HCT116 (cell line): ENCODE data around the gene RBM26. TPM values are rescaled to one million over a fixed set of nuclear protein-coding genes. Genes with fewer than 3 reads are reported as not detected.

Source experiments
- ATAC-seq: fragments of 200-7000 bp; cut with Tn5 transposase; 2 replicates; pipeline ENCODE4 v1.9.1; 2020; ENCODE audit warnings: mild to moderate bottlenecking, moderate library complexity
- BruUV-seq: library from RNA; stranded (reverse); fragments of 400-500 nt; replicated peaks from 2 replicates; lab custom pipeline; 2021; lab: Mats Ljungman, UMichigan
- CTCF ChIA-PET: fragments of 300-600 bp; sonication (Branson Sonifier 250); formaldehyde crosslinking; loops from one replicate; lab custom pipeline; 2021; ENCODE audit warnings: antibody characterized with exemption; lab: Charles Lee
- POLR2A ChIA-PET: fragments of 300-600, 350-600 bp; sonication (Branson Sonifier 250); formaldehyde crosslinking; loops from one replicate; lab custom pipeline; 2021; ENCODE audit warnings: antibody characterized with exemption; lab: Charles Lee
- RAD21 ChIA-PET, 2 experiments: fragments of 300-600 bp; sonication (Branson Sonifier 250); formaldehyde crosslinking; loops; one replicate each; lab custom pipeline; 2023; ENCODE audit warnings: low total read pairs in 2 of 2; ENCODE audit not compliant: uncharacterized antibody in 2 of 2, unreplicated experiment in 2 of 2, low non-redundant PET in 1 of 2; lab: Charles Lee
- DNase-seq: peaks from one replicate; pipeline ENCODE4 v3.0.0-alpha.2; 2010; ENCODE audit warnings: low read depth, low spot score
- H2AFZ ChIP-seq: fragments of 200-600 bp; shearing (Covaris generic), sonication (generic); 2 replicates; pipeline ENCODE4 v1.6.1; 2017; ENCODE audit warnings: low read depth, mixed run types, mixed read lengths, antibody characterized with exemption, low read length; ENCODE audit not compliant: poor library complexity, severe bottlenecking
- H3K27ac ChIP-seq: 2 replicates; pipeline ENCODE4 v1.5.1; 2012; ENCODE audit warnings: low read depth, low read length
- H3K27me3 ChIP-seq: fragments of 200-600 bp; sonication (generic); 2 replicates; pipeline ENCODE4 v1.6.1; 2016; ENCODE audit warnings: mixed run types, low read length, mixed read lengths; ENCODE audit not compliant: insufficient read depth
- H3K36me3 ChIP-seq, 2 experiments: fragments of 200-500 bp in 1 of 2; fragments of 200-600 bp in 1 of 2; sonication (Bioruptor generic) in 1 of 2; sonication (generic) in 1 of 2; 2 replicates each; pipeline versions ENCODE4 v1.5.1 to v1.6.1; 2014 to 2016; ENCODE audit warnings: low read length in 2 of 2, inconsistent platforms in 1 of 2, mixed read lengths in 1 of 2, mixed run types in 1 of 2; ENCODE audit not compliant: insufficient read depth in 2 of 2, control insufficient read depth in 1 of 2
- H3K4me1 ChIP-seq, 2 experiments: fragments of 200-600 bp in 1 of 2; sonication (generic) in 1 of 2; 2 replicates each; pipeline versions ENCODE4 v1.5.1 to v1.6.1; 2012 to 2017; ENCODE audit warnings: low read length in 2 of 2, inconsistent platforms in 1 of 2, mild to moderate bottlenecking in 1 of 2, mixed read lengths in 1 of 2, mixed run types in 1 of 2, moderate library complexity in 1 of 2; ENCODE audit not compliant: insufficient read depth in 2 of 2, control insufficient read depth in 1 of 2
- H3K4me2 ChIP-seq: fragments of 200-600 bp; sonication (generic); 2 replicates; pipeline ENCODE4 v1.6.1; 2017; ENCODE audit warnings: mixed run types, low read length, mixed read lengths
- H3K4me3 ChIP-seq, 2 experiments: fragments of 200-600 bp in 1 of 2; sonication (generic) in 1 of 2; replicated peaks in 1 of 2; 2 replicates each; pipeline ENCODE4 v1.5.1; 2011 to 2016; ENCODE audit warnings: low read length in 2 of 2, control low read depth in 1 of 2, low read depth in 1 of 2, mild to moderate bottlenecking in 1 of 2, mixed read lengths in 1 of 2, mixed run types in 1 of 2
- H3K79me2 ChIP-seq: fragments of 200-600 bp; sonication (generic); 2 replicates; pipeline ENCODE4 v1.6.1; 2017; ENCODE audit warnings: mild to moderate bottlenecking, mixed run types, low read length, moderate library complexity, mixed read lengths; ENCODE audit not compliant: insufficient read depth
- H3K9ac ChIP-seq: fragments of 200-600 bp; sonication (generic); 2 replicates; pipeline ENCODE4 v1.6.1; 2016; ENCODE audit warnings: low read length, mixed read lengths
- H3K9me2 ChIP-seq: fragments of 200-600 bp; sonication (generic), shearing (Covaris generic); 2 replicates; pipeline ENCODE4 v1.6.1; 2017; ENCODE audit warnings: mixed run types, mild to moderate bottlenecking, moderate library complexity; ENCODE audit not compliant: insufficient read depth
- H3K9me3 ChIP-seq, 2 experiments: fragments of 200-500 bp in 1 of 2; fragments of 200-600 bp in 1 of 2; sonication (Bioruptor generic) in 1 of 2; sonication (generic) in 1 of 2; 2 replicates each; pipeline ENCODE4 v1.6.1; 2014 to 2017; ENCODE audit warnings: low read length in 2 of 2, mixed read lengths in 2 of 2, inconsistent platforms in 1 of 2, low read depth in 1 of 2, mild to moderate bottlenecking in 1 of 2, mixed run types in 1 of 2, moderate library complexity in 1 of 2; ENCODE audit not compliant: control insufficient read depth in 1 of 2, insufficient read depth in 1 of 2
- H4K20me1 ChIP-seq: fragments of 200-600 bp; sonication (generic), shearing (Covaris generic); 2 replicates; pipeline ENCODE4 v1.6.1; 2017; ENCODE audit warnings: mixed run types, mild to moderate bottlenecking, moderate library complexity; ENCODE audit not compliant: insufficient read depth
- ATF3 ChIP-seq: IDR thresholded peaks from 2 replicates; pipeline ENCODE4 v1.6.1; 2012
- CEBPB ChIP-seq: IDR thresholded peaks from 2 replicates; pipeline ENCODE4 v1.6.1; 2012; ENCODE audit warnings: low read depth
- CTCF ChIP-seq, 3 experiments: fragments of 200-600 bp in 1 of 3; sonication (generic) in 1 of 3; IDR thresholded peaks in 2 of 3; conservative IDR thresholded peaks in 1 of 3; 2 replicates each; pipeline ENCODE4 v1.5.1; 2012 to 2017; ENCODE audit warnings: low read depth in 2 of 3, low read length in 2 of 3, antibody characterized with exemption in 1 of 3, borderline replicate concordance in 1 of 3, control low read depth in 1 of 3, mild to moderate bottlenecking in 1 of 3, mixed read lengths in 1 of 3, mixed run types in 1 of 3, moderate library complexity in 1 of 3; ENCODE audit not compliant: insufficient read depth in 1 of 3
- EZH2 ChIP-seq: fragments of 200-600 bp; sonication (generic); IDR thresholded peaks from 2 replicates; pipeline ENCODE4 v1.6.1; 2017; ENCODE audit warnings: antibody characterized with exemption, mixed run types
- POLR2A ChIP-seq: IDR thresholded peaks from 2 replicates; pipeline ENCODE4 v1.7.0; 2011; ENCODE audit warnings: borderline replicate concordance; ENCODE audit not compliant: insufficient read depth, insufficient read length; ENCODE audit errors: extremely low read depth
- POLR2AphosphoS5 ChIP-seq: IDR thresholded peaks from 2 replicates; pipeline ENCODE4 v1.6.1; 2011; ENCODE audit warnings: mild to moderate bottlenecking, low read depth, low read length, moderate library complexity
- RAD21 ChIP-seq: IDR thresholded peaks from 2 replicates; pipeline ENCODE4 v1.6.1; 2012; ENCODE audit warnings: low read depth, mild to moderate bottlenecking
- REST ChIP-seq: IDR thresholded peaks from 2 replicates; pipeline ENCODE4 v1.6.1; 2012; ENCODE audit warnings: low read depth
- SIN3A ChIP-seq: IDR thresholded peaks from 2 replicates; pipeline ENCODE4 v1.6.1; 2012; ENCODE audit warnings: low read depth
- SP1 ChIP-seq: IDR thresholded peaks from 2 replicates; pipeline ENCODE4 v1.6.1; 2012; ENCODE audit warnings: low read depth
- TCF7L2 ChIP-seq: IDR thresholded peaks from 2 replicates; pipeline ENCODE4 v1.7.0; 2011; ENCODE audit warnings: borderline replicate concordance, inconsistent platforms; ENCODE audit not compliant: insufficient read depth, insufficient read length; ENCODE audit errors: extremely low read depth
- intact Hi-C: fragments of 100-400 bp; cut with micrococcal nuclease; formaldehyde crosslinking; loops from 2 replicates; pipeline ENCODE4 v1.10.0; 2022
- total RNA-seq: library from RNA; stranded (reverse); gene quantifications from one replicate; pipeline ENCODE4 v1.2.1, GENCODE V29; 2021; ENCODE audit not compliant: unreplicated experiment

RBM26 gene
- total RNA-seq, 1 experiment from 2014 or later = 52.5 TPM

- CTCF ChIA-PET = no interaction called here
- no peak for DNase-seq
Observed at GRCh38 chr13:79429309-79429708, 23.3 kb upstream of the RBM26 start.

More at GRCh38 chr13:79429309-79429708, 23.3 kb upstream of the RBM26 start:
- no peaks in the 10 kb centered on the region for H3K4me1 ChIP-seq
- H3K27me3 ChIP-seq = no peaks in the 10 kb centered on the region
- H3K9ac ChIP-seq = no peak overlapping the region
- no peaks in the 10 kb centered on the region for H3K9me2 ChIP-seq
- no peak overlapping the region for H3K4me3 ChIP-seq
- intact Hi-C loops = no loop called here
- H4K20me1 ChIP-seq = no peaks in the 10 kb centered on the region
- no peak overlapping the region for H3K27ac ChIP-seq
- RAD21 ChIA-PET = no interaction called here
- no peaks in the 10 kb centered on the region for H3K79me2 ChIP-seq
- no peak overlapping the region for H2AFZ ChIP-seq
- TF ChIP-seq POLR2A (no peak), EZH2 (no peak), SIN3A (no peak), POLR2AphosphoS5 (no peak), CTCF (IDR thresholded peaks at IDR 0.05 in 2 of 3, conservative IDR thresholded peaks at IDR 0.05 in 1 of 3; ENCODE audit: borderline replicate concordance in 1 of 3, insufficient read depth in 1 of 3, low read depth in 2 of 3, low read length in 2 of 3) (no peak), REST (no peak), TCF7L2 (no peak), SP1 (no peak), RAD21 (no peak), ATF3 (no peak), CEBPB (no peak)
- TF ChIP-seq, all 23 proteins: peak for 0
- BruUV-seq = no TSS peak
- Histone ChIP-seq H3K36me3 (no peaks in the 10 kb centered on the region), H3K4me2 (no peak overlapping the region), H3K9me3 (no peaks in the 10 kb centered on the region)
- no peak for ATAC-seq
- POLR2A ChIA-PET = interaction anchor here (0.9 kb wide), 1 partner anchor 52 kb away, joined by 3 read pairs; the partner anchor contains the start of gene NDFIP2
